NT2/D1 (cell line): Measurements from ENCODE around the gene ALPI.

Source experiments
- SUZ12 ChIP-seq: IDR thresholded peaks from 2 replicates; pipeline ENCODE4 v1.6.1; 2011; ENCODE audit not compliant: insufficient read length, insufficient read depth; ENCODE audit errors: extremely low read depth
- YY1 ChIP-seq: IDR thresholded peaks from 2 replicates; pipeline ENCODE4 v1.6.1; 2011; ENCODE audit not compliant: insufficient read length, insufficient read depth
- ZNF274 ChIP-seq: IDR thresholded peaks from 2 replicates; pipeline ENCODE4 v1.6.1; 2011; ENCODE audit warnings: mild to moderate bottlenecking, low read depth, low read length

DNA sequence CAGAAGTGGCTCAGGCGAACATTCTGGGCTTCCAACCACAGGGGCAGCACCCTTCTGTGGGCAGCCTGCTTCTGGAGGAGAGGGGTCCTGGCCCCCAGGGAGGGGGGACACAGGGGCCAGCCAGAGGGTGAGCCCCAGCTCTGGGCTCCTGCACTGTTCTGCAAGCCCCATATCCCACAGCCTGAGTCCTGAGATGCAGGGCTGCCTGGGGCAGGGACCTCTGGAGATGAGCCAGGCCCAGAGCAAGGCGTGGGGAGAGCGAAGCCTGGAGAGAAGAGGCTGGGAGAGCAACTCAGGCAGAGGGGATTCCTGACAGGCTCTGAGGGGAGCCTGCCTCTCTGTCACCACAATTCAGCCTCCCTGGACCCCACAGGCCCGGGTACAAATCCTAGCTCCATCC is 50.8 kb downstream of the ALPI start:
- TF ChIP-seq ZNF274 (no peak), YY1 (no peak), SUZ12 (no peak)
